GM23338 (cell line): ENCODE measurements around the gene RLF. TPM values are rescaled to one million over a fixed set of nuclear protein-coding genes. Genes with fewer than 3 reads are reported as not detected.

Experiments used
- ATAC-seq: fragments of 200-7000 bp; cut with Tn5 transposase; 3 replicates; pipeline ENCODE4 v1.9.1; 2020
- DNase-seq: peaks from one replicate; pipeline ENCODE4 v3.0.0-alpha.2; 2015; ENCODE audit warnings: low spot score
- H2AFZ ChIP-seq: fragments of 200-600 bp; sonication (generic); 2 replicates; pipeline ENCODE4 v1.8.0; 2016; ENCODE audit warnings: antibody characterized with exemption, mild to moderate bottlenecking, moderate library complexity
- H3F3A ChIP-seq: fragments of 200-600 bp; sonication (generic); replicated peaks from 2 replicates; pipeline ENCODE4 v1.8.0; 2017; ENCODE audit warnings: antibody characterized with exemption, mixed run types, low read depth
- H3K27ac ChIP-seq: fragments of 200-600 bp; sonication (generic); 2 replicates; pipeline ENCODE4 v1.6.1; 2016; ENCODE audit warnings: low read depth
- H3K27me3 ChIP-seq: fragments of 200-600 bp; sonication (generic); 2 replicates; pipeline ENCODE4 v1.8.0; 2016; ENCODE audit warnings: mild to moderate bottlenecking, mixed run types, moderate library complexity; ENCODE audit not compliant: insufficient read depth
- H3K36me3 ChIP-seq: fragments of 200-600 bp; sonication (generic); 2 replicates; pipeline ENCODE4 v1.8.0; 2016; ENCODE audit warnings: mild to moderate bottlenecking; ENCODE audit not compliant: insufficient read depth
- H3K4me1 ChIP-seq: fragments of 200-600 bp; sonication (generic); 2 replicates; pipeline ENCODE4 v1.8.0; 2016; ENCODE audit warnings: mild to moderate bottlenecking, moderate library complexity; ENCODE audit not compliant: insufficient read depth
- H3K4me2 ChIP-seq: fragments of 200-600 bp; sonication (generic); 2 replicates; pipeline ENCODE4 v1.7.1; 2017; ENCODE audit warnings: mixed run types
- H3K4me3 ChIP-seq: fragments of 200-600 bp; sonication (generic); 2 replicates; pipeline ENCODE4 v1.6.1; 2016; ENCODE audit warnings: mixed run types
- H3K79me2 ChIP-seq: fragments of 200-600 bp; sonication (generic); replicated peaks from 2 replicates; pipeline ENCODE4 v1.8.0; 2017; ENCODE audit warnings: mild to moderate bottlenecking; ENCODE audit not compliant: insufficient read depth
- H3K9me2 ChIP-seq: fragments of 200-600 bp; sonication (generic); 2 replicates; pipeline ENCODE4 v1.8.0; 2017; ENCODE audit not compliant: insufficient read depth
- H4K20me1 ChIP-seq: fragments of 200-600 bp; sonication (generic); replicated peaks from 2 replicates; pipeline ENCODE4 v1.8.0; 2017; ENCODE audit warnings: mild to moderate bottlenecking; ENCODE audit not compliant: insufficient read depth
- H3K27ac Mint-ChIP-seq: 2 replicates; pipeline ENCODE4 v1.8.0; 2020; ENCODE audit warnings: inconsistent platforms, mild to moderate bottlenecking, moderate library complexity, mixed read lengths
- H3K27me3 Mint-ChIP-seq: 3 replicates; pipeline ENCODE4 v1.8.0; 2022; ENCODE audit warnings: low read depth, mild to moderate bottlenecking, moderate library complexity, mixed read lengths, inconsistent platforms; ENCODE audit not compliant: insufficient read depth, poor library complexity
- H3K36me3 Mint-ChIP-seq: 3 replicates; pipeline ENCODE4 v1.8.0; 2021; ENCODE audit warnings: low read depth, mild to moderate bottlenecking, inconsistent platforms, moderate library complexity, mixed read lengths
- H3K4me1 Mint-ChIP-seq: 3 replicates; pipeline ENCODE4 v1.8.0; 2020; ENCODE audit warnings: mild to moderate bottlenecking, inconsistent platforms, mixed read lengths
- H3K4me3 Mint-ChIP-seq: 3 replicates; pipeline ENCODE4 v1.8.0; 2021; ENCODE audit warnings: moderate library complexity, mild to moderate bottlenecking, inconsistent platforms, mixed read lengths
- H3K9me3 Mint-ChIP-seq: 3 replicates; pipeline ENCODE4 v1.8.0; 2020; ENCODE audit warnings: moderate library complexity, mild to moderate bottlenecking, inconsistent platforms, mixed read lengths
- CREB1 ChIP-seq: fragments of 250-450 bp; sonication (Bioruptor Pico); IDR thresholded peaks from 2 replicates; pipeline ENCODE4 v1.5.0; 2020; ENCODE audit warnings: low read depth, mild to moderate bottlenecking, moderate library complexity
- CTCF ChIP-seq, 2 experiments: fragments of 200-600 bp in 1 of 2; sonication (generic) in 1 of 2; conservative IDR thresholded peaks; 2 replicates each; pipeline versions ENCODE4 v1.5.1 to v1.6.1; 2016 to 2017; ENCODE audit warnings: antibody characterized with exemption in 2 of 2, low read depth in 2 of 2, mild to moderate bottlenecking in 2 of 2, moderate library complexity in 1 of 2
- ETS1 ChIP-seq: IDR thresholded peaks from 2 replicates; pipeline ENCODE4 v1.6.1; 2016; ENCODE audit warnings: antibody characterized with exemption
- EZH2 ChIP-seq: fragments of 200-600 bp; sonication (generic); IDR thresholded peaks from one replicate; pipeline ENCODE4 v1.8.0; 2017; ENCODE audit warnings: antibody characterized with exemption, mild to moderate bottlenecking, low read depth; ENCODE audit not compliant: unreplicated experiment
- EZH2phosphoT487 ChIP-seq: fragments of 200-600 bp; sonication (generic); IDR thresholded peaks from one replicate; pipeline ENCODE4 v1.8.1; 2018; ENCODE audit warnings: antibody characterized with exemption; ENCODE audit not compliant: unreplicated experiment
- JUNB ChIP-seq: IDR thresholded peaks from one replicate; pipeline ENCODE4 v1.6.1; 2016; ENCODE audit warnings: antibody characterized with exemption; ENCODE audit not compliant: unreplicated experiment
- NANOG ChIP-seq: IDR thresholded peaks from 2 replicates; pipeline ENCODE4 v1.6.1; 2016; ENCODE audit warnings: antibody characterized with exemption, borderline replicate concordance
- POLR2AphosphoS5 ChIP-seq: IDR thresholded peaks from 2 replicates; pipeline ENCODE4 v1.6.1; 2016; ENCODE audit warnings: antibody characterized with exemption, low read depth
- REST ChIP-seq: IDR thresholded peaks from one replicate; pipeline ENCODE4 v1.6.1; 2018; ENCODE audit warnings: antibody characterized with exemption; ENCODE audit not compliant: unreplicated experiment
- STAT1 ChIP-seq: IDR thresholded peaks from one replicate; pipeline ENCODE4 v1.6.1; 2016; ENCODE audit warnings: antibody characterized with exemption; ENCODE audit not compliant: unreplicated experiment
- ZNF114 ChIP-seq: fragments of 250-450 bp; sonication (Bioruptor Pico); IDR thresholded peaks from 2 replicates; pipeline ENCODE4 v1.5.0; 2020; ENCODE audit warnings: mild to moderate bottlenecking, moderate library complexity
- ZNF331 ChIP-seq: fragments of 250-450 bp; sonication (Bioruptor Pico); IDR thresholded peaks from 2 replicates; pipeline ENCODE4 v1.5.0; 2020; ENCODE audit warnings: low read depth, mild to moderate bottlenecking, moderate library complexity
- ZNF462 ChIP-seq: fragments of 250-450 bp; sonication (Bioruptor Pico); IDR thresholded peaks from 2 replicates; pipeline ENCODE4 v1.5.0; 2020; ENCODE audit warnings: mild to moderate bottlenecking, moderate library complexity
- polyA plus RNA-seq: library from polyadenylated mRNA; unstranded; fragments of >200 nt; fragmentation: Nextera tagmentation; extraction: Ambion mirVana; gene quantifications from 2 replicates; pipeline ENCODE4 v1.2.1, GENCODE V29; 2016
- total RNA-seq: library from RNA; depleted of rRNA; stranded (reverse); fragments of >200 nt; shearing (Covaris generic); gene quantifications from 2 replicates; pipeline ENCODE4 v1.2.3, GENCODE V29; 2014

Gene RLF
- total and polyA plus RNA-seq, 2 experiments from 2014 or later: 6.6 to 21.1 TPM

- Histone ChIP-seq H3K79me2 (no peaks in the 10 kb centered on the region), H4K20me1 (no peaks in the 10 kb centered on the region), H3K27ac (no peak overlapping the region), H3K36me3 (no peaks in the 10 kb centered on the region), H3K4me1 (no peaks in the 10 kb centered on the region), H3K9me2 (no peaks in the 10 kb centered on the region), H3K4me2 (no peak overlapping the region), H3K4me3 (no peak overlapping the region), H3K27me3 (no peaks in the 10 kb centered on the region), H2AFZ (no peak overlapping the region), H3F3A (no peaks in the 10 kb centered on the region)
- H3K27ac Mint-ChIP-seq: no peak overlapping the region
- no peaks in the 10 kb centered on the region for H3K9me3 Mint-ChIP-seq
- TF ChIP-seq STAT1 (no peak), REST (no peak), NANOG (no peak), ZNF462 (CRISPR knock-in tag) (no peak), POLR2AphosphoS5 (no peak), CTCF (conservative IDR thresholded peaks at IDR 0.05; ENCODE audit: low read depth in 2 of 2) (no peak), CREB1 (CRISPR knock-in tag) (no peak), EZH2 (no peak), ZNF114 (CRISPR knock-in tag) (no peak), JUNB (no peak), EZH2phosphoT487 (no peak), ZNF331 (CRISPR knock-in tag) (no peak), ETS1 (no peak)
- H3K36me3 Mint-ChIP-seq: no peaks in the 10 kb centered on the region
- no peaks in the 10 kb centered on the region for H3K27me3 Mint-ChIP-seq
- H3K4me3 Mint-ChIP-seq: no peak overlapping the region
- DNase-seq (no peak), ATAC-seq (no peak)
- no peaks in the 10 kb centered on the region for H3K4me1 Mint-ChIP-seq
These were observed 38.3 kb upstream of the RLF start for GRCh38 chr1:40122855-40123254.
